Fibroblast of villous mesenchyme (primary cell): ENCODE data around the gene CELSR1. TPM values are rescaled to one million over a fixed set of nuclear protein-coding genes. Genes with fewer than 3 reads are reported as not detected.
A peak's percentile ranks its signal among the peaks of the same experiment; 100 is the strongest.

ENCODE experiments used
- DNase-seq: peaks from one replicate; pipeline ENCODE4 v3.0.0-alpha.2; 2010; ENCODE audit warnings: low read depth
- H3K4me3 ChIP-seq: 2 replicates; pipeline ENCODE4 v1.5.1; 2011; ENCODE audit warnings: low read depth, mild to moderate bottlenecking, low read length
- total RNA-seq: library from RNA; depleted of rRNA; stranded (reverse); fragments of >200 nt; gene quantifications from 2 replicates; pipeline ENCODE4 v1.2.3, GENCODE V29; 2012
- TF ChIP-seq, protein P1 (sequence below): IDR thresholded peaks from 2 replicates; pipeline ENCODE4 v1.5.1; 2012; ENCODE audit warnings: low read depth, mild to moderate bottlenecking, low read length; ENCODE audit not compliant: insufficient read depth

Gene CELSR1
- total RNA-seq, 1 donor, result 1.7 TPM

DNA sequence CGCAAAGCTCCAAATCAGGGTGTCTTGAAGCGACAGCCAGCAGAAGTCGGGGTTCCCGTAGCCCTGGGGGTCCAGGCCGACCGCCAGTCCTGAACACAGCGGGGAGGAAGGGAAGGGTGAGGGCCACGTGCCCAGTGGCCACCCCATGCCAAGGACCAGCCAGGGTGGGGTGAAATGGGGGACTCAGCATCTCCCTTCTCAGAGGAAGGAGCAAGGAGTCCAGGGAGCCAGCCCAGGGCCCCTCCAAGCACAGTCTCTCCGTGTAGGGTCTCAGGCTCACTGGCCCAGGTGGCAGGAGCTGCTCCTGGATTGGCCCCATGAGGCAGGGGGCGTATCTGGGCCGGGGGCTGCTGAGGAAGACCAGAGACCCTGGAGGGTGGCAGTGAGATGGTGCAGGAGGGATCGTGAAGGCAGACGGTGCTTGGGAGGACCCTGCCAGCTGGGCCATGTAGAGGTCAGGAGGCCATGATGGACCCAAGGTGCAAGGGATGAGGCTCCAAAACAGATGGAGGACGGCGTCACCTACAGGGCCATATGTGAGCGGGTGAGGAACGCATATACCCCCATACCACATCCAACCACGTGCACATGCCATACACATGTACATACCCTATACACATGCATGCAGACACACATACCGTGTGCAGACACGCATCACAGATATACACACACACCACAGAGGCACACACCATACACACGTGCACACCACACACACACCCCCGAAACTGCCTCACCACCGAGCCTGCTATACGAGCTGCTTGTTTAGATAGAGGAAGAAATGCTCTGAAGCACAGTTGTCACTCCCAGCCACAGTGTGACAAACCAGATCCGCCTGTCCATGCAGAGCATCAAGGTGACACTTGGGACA is 167.5 kb downstream of the CELSR1 start:
- TF ChIP-seq, protein P1, sequence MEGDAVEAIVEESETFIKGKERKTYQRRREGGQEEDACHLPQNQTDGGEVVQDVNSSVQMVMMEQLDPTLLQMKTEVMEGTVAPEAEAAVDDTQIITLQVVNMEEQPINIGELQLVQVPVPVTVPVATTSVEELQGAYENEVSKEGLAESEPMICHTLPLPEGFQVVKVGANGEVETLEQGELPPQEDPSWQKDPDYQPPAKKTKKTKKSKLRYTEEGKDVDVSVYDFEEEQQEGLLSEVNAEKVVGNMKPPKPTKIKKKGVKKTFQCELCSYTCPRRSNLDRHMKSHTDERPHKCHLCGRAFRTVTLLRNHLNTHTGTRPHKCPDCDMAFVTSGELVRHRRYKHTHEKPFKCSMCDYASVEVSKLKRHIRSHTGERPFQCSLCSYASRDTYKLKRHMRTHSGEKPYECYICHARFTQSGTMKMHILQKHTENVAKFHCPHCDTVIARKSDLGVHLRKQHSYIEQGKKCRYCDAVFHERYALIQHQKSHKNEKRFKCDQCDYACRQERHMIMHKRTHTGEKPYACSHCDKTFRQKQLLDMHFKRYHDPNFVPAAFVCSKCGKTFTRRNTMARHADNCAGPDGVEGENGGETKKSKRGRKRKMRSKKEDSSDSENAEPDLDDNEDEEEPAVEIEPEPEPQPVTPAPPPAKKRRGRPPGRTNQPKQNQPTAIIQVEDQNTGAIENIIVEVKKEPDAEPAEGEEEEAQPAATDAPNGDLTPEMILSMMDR, result no peak
- DNase-seq, result no peak

DNA sequence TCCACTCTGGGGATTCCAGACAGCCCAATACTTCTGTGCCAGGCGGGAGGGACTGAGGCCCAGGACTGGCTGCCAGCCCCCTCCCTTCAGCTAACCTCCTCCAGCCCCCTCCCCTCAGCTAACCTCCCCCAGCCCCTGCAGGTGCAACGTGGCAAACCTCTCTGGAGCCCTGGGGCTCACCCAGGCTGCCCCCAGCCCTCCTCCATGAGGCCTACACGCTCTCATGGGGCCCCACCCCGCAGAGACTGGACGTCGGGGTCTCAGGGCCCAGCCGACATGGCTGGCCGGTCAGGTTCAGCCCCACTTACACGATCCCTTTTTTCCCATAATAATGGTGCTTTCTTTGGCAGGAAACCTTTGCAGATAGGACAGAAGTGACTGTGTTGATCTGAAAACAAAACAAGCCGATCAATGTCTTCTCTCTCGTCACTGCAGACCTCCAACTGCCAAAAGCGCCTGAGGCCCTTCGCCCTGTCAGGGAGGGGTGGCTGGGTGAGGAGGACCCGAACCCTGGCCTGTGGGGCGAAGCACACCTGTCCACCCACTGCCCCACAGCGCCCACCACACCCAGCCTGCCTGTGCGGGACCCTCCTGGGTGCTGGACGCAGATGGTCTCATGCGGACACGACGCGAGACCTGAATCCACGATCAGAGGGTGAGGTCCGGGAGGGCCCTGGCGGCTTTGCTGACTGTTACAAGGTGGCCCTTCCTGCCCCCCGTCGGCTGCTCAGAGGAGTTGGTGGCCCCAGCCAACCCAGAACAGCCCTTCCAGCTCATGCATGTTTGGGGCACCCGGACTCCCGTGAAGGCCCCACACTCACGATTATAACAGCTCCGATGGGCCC is 168.3 kb downstream of the CELSR1 start:
- TF ChIP-seq, protein P1, result no peak
- no peak for DNase-seq
- H3K4me3 ChIP-seq, result no peak overlapping the region

More for the DNA sequence above, 167.5 kb downstream of the CELSR1 start:
- no peak overlapping the region for H3K4me3 ChIP-seq

DNA sequence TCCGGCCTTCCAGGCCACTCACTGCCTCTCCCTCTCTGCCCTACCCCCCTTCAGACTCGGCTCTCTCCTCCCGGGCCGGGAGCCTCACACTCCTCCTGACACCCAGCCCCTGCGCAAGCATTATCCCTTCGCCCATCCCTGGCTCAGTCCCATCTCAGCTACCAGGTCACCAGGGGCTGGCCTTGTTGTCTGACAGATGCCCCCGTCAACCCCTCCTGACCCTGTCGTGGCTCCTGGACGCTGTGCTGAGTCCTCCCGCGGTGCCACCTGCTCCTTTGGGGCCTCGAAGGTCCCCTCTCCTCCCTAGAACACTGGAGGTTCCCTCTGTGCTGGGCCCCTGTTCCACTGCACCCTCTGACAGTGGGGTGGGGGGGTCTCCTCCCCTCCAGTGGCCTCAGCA is 169.0 kb downstream of the CELSR1 start:
- DNase-seq, result no peak
- no peak overlapping the region for H3K4me3 ChIP-seq
- TF ChIP-seq, protein P1, result no peak

DNA sequence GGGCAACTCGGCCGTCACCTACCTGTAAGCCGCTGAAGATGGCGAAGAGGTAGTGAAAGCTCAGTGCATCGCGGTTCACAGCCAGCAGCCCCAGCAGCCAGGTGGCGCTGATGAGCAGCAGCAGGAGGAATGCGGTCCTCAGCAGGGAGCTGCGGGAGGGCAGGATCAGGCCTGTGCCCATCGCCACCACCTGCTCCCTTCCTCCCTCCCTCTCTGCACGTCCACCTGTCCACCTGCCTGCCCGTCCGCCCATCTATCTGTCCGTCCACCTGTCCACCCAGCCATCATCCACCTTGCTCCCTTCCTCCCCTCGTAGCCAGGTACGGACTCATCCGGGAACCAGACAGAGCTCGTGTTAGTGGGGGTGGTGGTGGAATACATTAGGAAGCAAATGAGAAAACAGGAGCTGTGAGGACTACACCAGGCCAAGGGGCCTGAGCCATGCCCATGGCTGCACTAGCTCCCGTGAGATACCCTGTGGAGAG is 169.7 kb downstream of the CELSR1 start:
- TF ChIP-seq, protein P1, result peak; percentile 79
- H3K4me3 ChIP-seq, result no peak overlapping the region
- peak; percentile 38 for DNase-seq

DNA sequence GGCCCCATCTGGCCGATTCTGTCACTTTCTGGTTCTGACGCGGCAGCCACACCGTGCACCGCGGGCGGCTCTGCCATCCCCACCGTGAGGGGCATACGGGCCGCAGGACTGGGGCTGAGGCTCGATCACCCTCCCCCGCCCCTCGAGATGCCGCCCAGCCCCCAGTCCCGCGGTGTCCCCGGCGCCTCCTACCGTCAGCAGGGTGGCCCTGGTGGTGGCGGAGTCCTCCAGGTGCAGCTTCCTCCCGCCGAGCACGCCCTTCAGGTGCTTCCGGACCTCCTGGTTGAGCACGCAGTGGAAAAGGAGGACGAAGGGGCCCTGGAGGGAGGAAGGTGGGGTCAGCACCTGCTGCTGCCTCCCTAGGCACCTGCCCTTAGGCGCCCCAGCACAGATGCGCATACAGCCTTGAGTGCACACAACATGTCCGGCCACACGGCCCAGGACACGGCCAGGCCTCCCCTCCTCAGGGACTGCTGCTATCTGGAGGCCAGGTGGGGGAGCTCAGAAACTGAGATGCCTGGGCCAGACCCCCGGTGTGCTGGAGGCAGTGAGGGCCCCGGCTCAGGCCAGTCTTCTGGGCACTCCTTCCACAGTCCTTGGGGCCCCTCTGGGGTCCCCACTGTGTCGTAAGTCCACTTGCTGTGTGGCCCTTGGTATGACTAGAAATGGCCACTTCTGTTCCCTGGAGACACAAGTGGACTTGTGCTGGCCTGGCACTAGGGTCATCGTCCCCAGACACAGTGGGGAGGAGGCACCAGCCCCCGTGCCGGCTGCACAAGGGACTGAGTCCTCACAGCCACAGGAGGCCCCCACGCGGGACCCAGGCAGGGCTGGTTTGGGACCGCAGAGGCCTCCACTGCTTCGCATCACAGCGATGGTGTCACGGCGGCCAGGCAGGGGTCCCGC is 170.4 kb downstream of the CELSR1 start:
- no peak for DNase-seq
- no peak overlapping the region for H3K4me3 ChIP-seq
- TF ChIP-seq, protein P1, result no peak

DNA sequence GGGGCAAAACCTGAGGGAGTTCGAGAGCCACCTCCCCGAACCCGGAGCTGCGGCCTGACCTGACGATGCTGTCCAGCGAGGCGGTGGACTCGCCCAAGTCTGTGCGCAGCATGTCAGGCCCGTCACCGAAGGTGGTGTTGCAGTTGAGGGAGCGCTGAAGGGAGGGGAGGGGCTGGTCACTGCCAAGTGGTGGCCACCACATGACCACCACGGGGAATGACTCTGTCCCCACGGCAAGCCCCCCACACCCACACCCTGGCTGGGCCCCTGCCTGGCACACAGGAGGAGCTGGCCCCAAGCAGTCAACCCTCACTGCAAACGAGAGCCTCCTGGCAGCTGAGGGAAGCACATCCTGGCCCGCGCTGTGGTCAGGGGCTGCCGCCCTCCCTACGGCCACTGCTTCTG is 171.1 kb downstream of the CELSR1 start:
- TF ChIP-seq, protein P1, result no peak
- H3K4me3 ChIP-seq, result no peak overlapping the region
- DNase-seq, result no peak
